ENCODE data around the gene SPRY4. TPM values are rescaled to one million over a fixed set of nuclear protein-coding genes. Genes with fewer than 3 reads are reported as not detected.

SPRY4 gene
- total and polyA plus RNA-seq, 2 of the 13 experiments (the other 11 are each of a cell fraction or from before 2014, with no cell fraction given): 8.9 to 17.8 TPM

GRCh38 chr5:142306077-142306502 is 18.7 kb downstream of the SPRY4 start (continued):
- TF ChIP-seq ZNF567 (CRISPR knock-in tag; IDR thresholded peaks at IDR 0.05; ENCODE audit: borderline replicate concordance) (no peak), KLF12 (CRISPR knock-in tag; IDR thresholded peaks at IDR 0.05; ENCODE audit: borderline replicate concordance) (no peak), ZNF496 (CRISPR knock-in tag; IDR thresholded peaks at IDR 0.05; ENCODE audit: insufficient replicate concordance) (no peak), HIVEP1 (CRISPR knock-in tag; IDR thresholded peaks at IDR 0.05) (no peak), ZBTB49 (CRISPR knock-in tag; IDR thresholded peaks at IDR 0.05; ENCODE audit: borderline replicate concordance) (no peak), FLYWCH1 (CRISPR knock-in tag; IDR thresholded peaks at IDR 0.05) (no peak), FOXM1 (CRISPR knock-in tag; IDR thresholded peaks at IDR 0.05) (no peak), GABPB1 (CRISPR knock-in tag; IDR thresholded peaks at IDR 0.05) (no peak), ZNF160 (CRISPR knock-in tag; IDR thresholded peaks at IDR 0.05) (no peak), RARA (CRISPR knock-in tag; IDR thresholded peaks at IDR 0.05) (0 out of 2 replicates have a peak, but pooled peaks have one; percentile 32), HMG20B (CRISPR knock-in tag; conservative IDR thresholded peaks at IDR 0.05) (no peak), ZFY (CRISPR knock-in tag; IDR thresholded peaks at IDR 0.05) (no peak), ZNF782 (CRISPR knock-in tag; IDR thresholded peaks at IDR 0.05; ENCODE audit: borderline replicate concordance) (no peak), ZNF772 (CRISPR knock-in tag; IDR thresholded peaks at IDR 0.05) (peak; percentile 61; the same call in 1 of the 2 replicates), MED1 (CRISPR knock-in tag; IDR thresholded peaks at IDR 0.05) (peak; percentile 37; the same call in 1 of the 2 replicates), ATM (IDR thresholded peaks at IDR 0.05; ENCODE audit: borderline replicate concordance) (no peak), KLF15 (CRISPR knock-in tag; IDR thresholded peaks at IDR 0.05; ENCODE audit: borderline replicate concordance) (no peak), ZNF296 (CRISPR knock-in tag; conservative IDR thresholded peaks at IDR 0.05) (no peak), CBFB (CRISPR knock-in tag; IDR thresholded peaks at IDR 0.05) (no peak)
- TF ChIP-seq, protein P1, sequence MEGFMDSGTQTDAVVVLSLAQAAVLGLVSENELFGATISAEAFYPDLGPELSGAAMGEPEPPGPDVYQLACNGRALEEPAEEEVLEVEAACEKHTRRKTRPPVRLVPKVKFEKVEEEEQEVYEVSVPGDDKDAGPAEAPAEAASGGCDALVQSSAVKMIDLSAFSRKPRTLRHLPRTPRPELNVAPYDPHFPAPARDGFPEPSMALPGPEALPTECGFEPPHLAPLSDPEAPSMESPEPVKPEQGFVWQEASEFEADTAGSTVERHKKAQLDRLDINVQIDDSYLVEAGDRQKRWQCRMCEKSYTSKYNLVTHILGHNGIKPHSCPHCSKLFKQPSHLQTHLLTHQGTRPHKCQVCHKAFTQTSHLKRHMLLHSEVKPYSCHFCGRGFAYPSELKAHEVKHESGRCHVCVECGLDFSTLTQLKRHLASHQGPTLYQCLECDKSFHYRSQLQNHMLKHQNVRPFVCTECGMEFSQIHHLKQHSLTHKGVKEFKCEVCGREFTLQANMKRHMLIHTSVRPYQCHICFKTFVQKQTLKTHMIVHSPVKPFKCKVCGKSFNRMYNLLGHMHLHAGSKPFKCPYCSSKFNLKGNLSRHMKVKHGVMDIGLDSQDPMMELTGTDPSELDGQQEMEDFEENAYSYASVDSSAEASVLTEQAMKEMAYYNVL (CRISPR knock-in tag; IDR thresholded peaks at IDR 0.05; ENCODE audit: borderline replicate concordance): 0 out of 2 replicates have a peak, but pooled peaks have one; percentile 38
- TF ChIP-seq, protein P2, sequence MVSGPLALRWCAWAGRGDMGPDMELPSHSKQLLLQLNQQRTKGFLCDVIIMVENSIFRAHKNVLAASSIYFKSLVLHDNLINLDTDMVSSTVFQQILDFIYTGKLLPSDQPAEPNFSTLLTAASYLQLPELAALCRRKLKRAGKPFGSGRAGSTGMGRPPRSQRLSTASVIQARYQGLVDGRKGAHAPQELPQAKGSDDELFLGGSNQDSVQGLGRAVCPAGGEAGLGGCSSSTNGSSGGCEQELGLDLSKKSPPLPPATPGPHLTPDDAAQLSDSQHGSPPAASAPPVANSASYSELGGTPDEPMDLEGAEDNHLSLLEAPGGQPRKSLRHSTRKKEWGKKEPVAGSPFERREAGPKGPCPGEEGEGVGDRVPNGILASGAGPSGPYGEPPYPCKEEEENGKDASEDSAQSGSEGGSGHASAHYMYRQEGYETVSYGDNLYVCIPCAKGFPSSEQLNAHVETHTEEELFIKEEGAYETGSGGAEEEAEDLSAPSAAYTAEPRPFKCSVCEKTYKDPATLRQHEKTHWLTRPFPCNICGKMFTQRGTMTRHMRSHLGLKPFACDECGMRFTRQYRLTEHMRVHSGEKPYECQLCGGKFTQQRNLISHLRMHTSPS (CRISPR knock-in tag; IDR thresholded peaks at IDR 0.05; ENCODE audit: low read depth): no peak
- TF ChIP-seq, protein P3, sequence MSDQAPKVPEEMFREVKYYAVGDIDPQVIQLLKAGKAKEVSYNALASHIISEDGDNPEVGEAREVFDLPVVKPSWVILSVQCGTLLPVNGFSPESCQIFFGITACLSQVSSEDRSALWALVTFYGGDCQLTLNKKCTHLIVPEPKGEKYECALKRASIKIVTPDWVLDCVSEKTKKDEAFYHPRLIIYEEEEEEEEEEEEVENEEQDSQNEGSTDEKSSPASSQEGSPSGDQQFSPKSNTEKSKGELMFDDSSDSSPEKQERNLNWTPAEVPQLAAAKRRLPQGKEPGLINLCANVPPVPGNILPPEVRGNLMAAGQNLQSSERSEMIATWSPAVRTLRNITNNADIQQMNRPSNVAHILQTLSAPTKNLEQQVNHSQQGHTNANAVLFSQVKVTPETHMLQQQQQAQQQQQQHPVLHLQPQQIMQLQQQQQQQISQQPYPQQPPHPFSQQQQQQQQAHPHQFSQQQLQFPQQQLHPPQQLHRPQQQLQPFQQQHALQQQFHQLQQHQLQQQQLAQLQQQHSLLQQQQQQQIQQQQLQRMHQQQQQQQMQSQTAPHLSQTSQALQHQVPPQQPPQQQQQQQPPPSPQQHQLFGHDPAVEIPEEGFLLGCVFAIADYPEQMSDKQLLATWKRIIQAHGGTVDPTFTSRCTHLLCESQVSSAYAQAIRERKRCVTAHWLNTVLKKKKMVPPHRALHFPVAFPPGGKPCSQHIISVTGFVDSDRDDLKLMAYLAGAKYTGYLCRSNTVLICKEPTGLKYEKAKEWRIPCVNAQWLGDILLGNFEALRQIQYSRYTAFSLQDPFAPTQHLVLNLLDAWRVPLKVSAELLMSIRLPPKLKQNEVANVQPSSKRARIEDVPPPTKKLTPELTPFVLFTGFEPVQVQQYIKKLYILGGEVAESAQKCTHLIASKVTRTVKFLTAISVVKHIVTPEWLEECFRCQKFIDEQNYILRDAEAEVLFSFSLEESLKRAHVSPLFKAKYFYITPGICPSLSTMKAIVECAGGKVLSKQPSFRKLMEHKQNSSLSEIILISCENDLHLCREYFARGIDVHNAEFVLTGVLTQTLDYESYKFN (CRISPR knock-in tag; conservative IDR thresholded peaks at IDR 0.05): peak; percentile 78

Data from HepG2 (cell line).